HG03175 (cell line): ENCODE results near the gene RPL4.
"Not testable (repeated sequence)": the region's sequence is repeated elsewhere in the genome, so short reads cannot be mapped to it uniquely, and the experiment has no call there.

Experiments
- ATAC-seq: cut with Tn5 transposase; IDR thresholded peaks from one replicate; pipeline ENCODE4 v1.9.1; 2021; ENCODE audit warnings: mild to moderate bottlenecking, moderate library complexity; ENCODE audit not compliant: unreplicated experiment

Gene RPL4

GRCh38 chr15:66494262-66494661 lies 10.4 kb downstream of the RPL4 start:
- ATAC-seq, result no peak

- ATAC-seq, result no peak
These were observed 12.8 kb downstream of the RPL4 start for GRCh38 chr15:66491846-66492245.

GRCh38 chr15:66489179-66489791 lies 15.4 kb downstream of the RPL4 start:
- ATAC-seq, result no peak

- ATAC-seq, result no peak
These were observed 16.1 kb downstream of the RPL4 start for GRCh38 chr15:66488525-66488924.

- no peak for ATAC-seq
These were observed 17.8 kb downstream of the RPL4 start for GRCh38 chr15:66486887-66487286.

- no peak for ATAC-seq
These were observed 20.0 kb downstream of the RPL4 start for GRCh38 chr15:66484539-66485112.

GRCh38 chr15:66483131-66483566 lies 21.5 kb downstream of the RPL4 start:
- ATAC-seq, result no peak

GRCh38 chr15:66482539-66482938 lies 22.1 kb downstream of the RPL4 start:
- no peak for ATAC-seq

GRCh38 chr15:66481107-66481856 lies 23.4 kb downstream of the RPL4 start:
- ATAC-seq, result no peak

- ATAC-seq, result no peak
These were observed 24.4 kb downstream of the RPL4 start for GRCh38 chr15:66480267-66480666.

- no peak for ATAC-seq
These were observed 27.6 kb downstream of the RPL4 start for GRCh38 chr15:66477011-66477410.

- ATAC-seq, result no peak
These were observed 28.1 kb downstream of the RPL4 start for GRCh38 chr15:66476535-66476934.

- no peak for ATAC-seq
These were observed 29.7 kb downstream of the RPL4 start for GRCh38 chr15:66474963-66475362.

- ATAC-seq, result no peak
These were observed 30.5 kb downstream of the RPL4 start for GRCh38 chr15:66474135-66474534.

GRCh38 chr15:66472176-66472999 lies 32.3 kb downstream of the RPL4 start:
- peak; percentile 86 for ATAC-seq

- not testable (repeated sequence) for ATAC-seq
These were observed 33.8 kb downstream of the RPL4 start for GRCh38 chr15:66470825-66471224.

GRCh38 chr15:66467162-66468040 lies 37.3 kb downstream of the RPL4 start:
- ATAC-seq, result not testable (repeated sequence)

GRCh38 chr15:66465294-66465693 lies 39.4 kb downstream of the RPL4 start:
- ATAC-seq, result not testable (repeated sequence)

- no peak for ATAC-seq
These were observed 42.0 kb downstream of the RPL4 start for GRCh38 chr15:66462627-66463026.

GRCh38 chr15:66461917-66462316 lies 42.7 kb downstream of the RPL4 start:
- no peak for ATAC-seq
